ENCODE measurements around the gene PPFIA1. TPM values are rescaled to one million over a fixed set of nuclear protein-coding genes. Genes with fewer than 3 reads are reported as not detected.

Gene PPFIA1
- total and polyA plus RNA-seq, 9 donors, result 20.5 to 60.3 (median 37.8) TPM

DNA sequence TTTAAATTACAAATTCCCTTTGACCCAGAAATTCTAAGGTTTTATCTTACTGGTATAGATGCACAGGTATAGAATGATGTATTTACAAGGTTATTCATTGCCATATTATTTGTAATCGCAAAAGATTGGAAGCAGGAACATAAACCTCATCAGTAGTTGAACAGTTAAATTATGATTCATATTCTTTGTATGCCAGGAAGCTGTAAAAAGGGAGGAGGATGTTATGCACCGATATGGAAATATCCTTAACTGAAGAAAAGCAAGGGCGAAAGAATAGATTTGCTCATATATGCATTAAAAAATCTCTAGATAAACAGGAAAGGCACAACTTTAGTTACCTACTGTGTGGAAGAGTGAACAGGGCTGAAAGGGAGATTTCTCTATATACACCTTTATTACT, 36.7 kb downstream of the PPFIA1 start:
- no peak overlapping the region for H3K4me3 ChIP-seq
- H3K9me3 ChIP-seq, result no peaks in the 10 kb centered on the region
- H3K27me3 ChIP-seq, result no peaks in the 10 kb centered on the region
- no peak for DNase-seq
- WGBS, 3 donors, result 21 to 24% (median 23%) methylated on average over 3 of the region's 3 CpGs
- TF ChIP-seq, protein P1, sequence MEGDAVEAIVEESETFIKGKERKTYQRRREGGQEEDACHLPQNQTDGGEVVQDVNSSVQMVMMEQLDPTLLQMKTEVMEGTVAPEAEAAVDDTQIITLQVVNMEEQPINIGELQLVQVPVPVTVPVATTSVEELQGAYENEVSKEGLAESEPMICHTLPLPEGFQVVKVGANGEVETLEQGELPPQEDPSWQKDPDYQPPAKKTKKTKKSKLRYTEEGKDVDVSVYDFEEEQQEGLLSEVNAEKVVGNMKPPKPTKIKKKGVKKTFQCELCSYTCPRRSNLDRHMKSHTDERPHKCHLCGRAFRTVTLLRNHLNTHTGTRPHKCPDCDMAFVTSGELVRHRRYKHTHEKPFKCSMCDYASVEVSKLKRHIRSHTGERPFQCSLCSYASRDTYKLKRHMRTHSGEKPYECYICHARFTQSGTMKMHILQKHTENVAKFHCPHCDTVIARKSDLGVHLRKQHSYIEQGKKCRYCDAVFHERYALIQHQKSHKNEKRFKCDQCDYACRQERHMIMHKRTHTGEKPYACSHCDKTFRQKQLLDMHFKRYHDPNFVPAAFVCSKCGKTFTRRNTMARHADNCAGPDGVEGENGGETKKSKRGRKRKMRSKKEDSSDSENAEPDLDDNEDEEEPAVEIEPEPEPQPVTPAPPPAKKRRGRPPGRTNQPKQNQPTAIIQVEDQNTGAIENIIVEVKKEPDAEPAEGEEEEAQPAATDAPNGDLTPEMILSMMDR (IDR thresholded peaks at IDR 0.05), result no peak
- TF ChIP-seq POLR2A (IDR thresholded peaks at IDR 0.05) (no peak), EP300 (IDR thresholded peaks at IDR 0.05) (no peak)
- no peak overlapping the region for H3K27ac ChIP-seq
- intact Hi-C loops (cut with DNase I), result no loop called here
- H3K4me1 ChIP-seq (ENCODE audit: insufficient read depth), result peaks cover 10% of the 10 kb centered on the region
- H3K36me3 ChIP-seq, result no peaks in the 10 kb centered on the region

DNA sequence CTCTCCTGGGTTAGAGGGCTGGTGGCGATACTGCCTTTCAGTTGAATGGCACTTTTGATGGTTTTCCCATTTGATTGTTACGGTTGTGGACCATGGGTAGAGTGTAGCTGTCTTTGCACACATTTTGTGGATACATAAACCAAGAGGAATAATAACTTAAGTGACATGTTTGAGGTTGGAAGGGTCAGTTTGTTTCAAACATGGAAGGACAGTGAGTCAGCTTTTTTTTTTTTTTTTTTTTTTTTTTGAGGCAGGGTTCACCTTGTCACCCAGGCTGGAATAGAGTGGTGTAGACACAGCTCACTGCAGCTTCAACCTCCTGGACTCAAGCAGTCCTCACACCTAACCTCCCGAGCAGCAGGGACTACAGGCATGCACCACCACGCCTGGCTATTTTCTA, 41.1 kb downstream of the PPFIA1 start:
- intact Hi-C loops (cut with DNase I), result no loop called here
- no peaks in the 10 kb centered on the region for H3K27me3 ChIP-seq
- no peak overlapping the region for H3K27ac ChIP-seq
- TF ChIP-seq EP300 (IDR thresholded peaks at IDR 0.05) (no peak), POLR2A (IDR thresholded peaks at IDR 0.05) (no peak)
- TF ChIP-seq, protein P1 (IDR thresholded peaks at IDR 0.05), result no peak
- H3K36me3 ChIP-seq, result no peaks in the 10 kb centered on the region
- peaks cover 3% of the 10 kb centered on the region for H3K4me1 ChIP-seq (ENCODE audit: insufficient read depth)
- H3K9me3 ChIP-seq, result no peaks in the 10 kb centered on the region
- DNase-seq, result no peak
- WGBS, 3 donors, result 92 to 100% (median 97%) methylated on average over 4 of the region's 4 CpGs
- H3K4me3 ChIP-seq, result no peak overlapping the region

DNA sequence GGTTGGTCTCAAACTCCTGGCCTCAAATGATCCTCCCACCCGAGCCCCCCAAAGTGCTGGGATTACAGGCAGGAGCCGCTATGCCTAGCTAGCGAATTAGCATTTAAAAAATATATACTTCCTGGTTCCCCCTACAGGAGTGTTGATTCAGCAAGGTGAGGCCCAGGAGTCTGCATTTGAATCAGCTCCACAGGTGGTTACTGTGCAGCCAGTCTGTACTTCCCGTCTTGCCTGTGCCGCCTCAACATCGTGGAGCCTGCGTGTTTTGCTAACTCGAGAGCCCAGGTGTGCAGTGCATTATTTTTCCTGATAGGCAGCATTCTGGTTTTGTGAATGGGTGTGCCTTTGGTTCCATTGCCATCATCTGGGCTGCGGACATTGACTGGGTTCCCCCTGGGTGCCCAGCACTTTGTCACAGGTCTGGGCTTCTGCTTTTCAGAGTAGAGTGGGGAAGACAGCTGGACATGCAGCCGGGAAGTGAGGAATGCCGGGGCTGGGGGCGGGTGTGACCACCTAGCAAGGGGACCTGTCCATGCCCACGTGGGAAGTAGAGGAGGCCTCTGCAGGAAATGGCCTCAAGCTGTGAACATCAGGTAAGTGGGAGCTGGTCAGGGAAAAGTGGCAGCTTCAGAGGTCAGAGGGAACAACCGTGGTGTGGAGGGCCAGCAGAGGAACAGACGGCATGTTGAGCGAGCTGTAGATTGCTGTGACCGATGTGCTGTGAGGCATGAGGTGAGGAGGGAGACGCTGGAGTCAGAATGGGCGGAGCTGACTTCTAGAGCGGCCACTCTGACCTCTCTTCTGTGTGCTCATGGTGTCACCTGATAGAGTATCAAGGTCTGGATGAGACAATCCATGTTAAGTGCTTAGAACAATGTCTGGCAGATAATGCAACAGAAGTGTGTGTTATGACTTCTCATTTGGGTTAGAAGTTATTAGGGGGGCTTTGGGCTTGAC, 42.2 kb downstream of the PPFIA1 start:
- Histone ChIP-seq H3K36me3 (no peaks in the 10 kb centered on the region), H3K4me3 (no peak overlapping the region), H3K4me1 (ENCODE audit: insufficient read depth) (peaks cover 1% of the 10 kb centered on the region), H3K27ac (no peak overlapping the region), H3K27me3 (no peaks in the 10 kb centered on the region), H3K9me3 (no peaks in the 10 kb centered on the region)
- TF ChIP-seq EP300 (IDR thresholded peaks at IDR 0.05) (no peak), POLR2A (IDR thresholded peaks at IDR 0.05) (no peak)
- TF ChIP-seq, protein P1 (IDR thresholded peaks at IDR 0.05), result no peak
- WGBS, 3 donors, result 85 to 90% (median 88%) methylated on average over 20 of the region's 20 CpGs
- intact Hi-C loops (cut with DNase I), result no loop called here
- DNase-seq, result no peak

DNA sequence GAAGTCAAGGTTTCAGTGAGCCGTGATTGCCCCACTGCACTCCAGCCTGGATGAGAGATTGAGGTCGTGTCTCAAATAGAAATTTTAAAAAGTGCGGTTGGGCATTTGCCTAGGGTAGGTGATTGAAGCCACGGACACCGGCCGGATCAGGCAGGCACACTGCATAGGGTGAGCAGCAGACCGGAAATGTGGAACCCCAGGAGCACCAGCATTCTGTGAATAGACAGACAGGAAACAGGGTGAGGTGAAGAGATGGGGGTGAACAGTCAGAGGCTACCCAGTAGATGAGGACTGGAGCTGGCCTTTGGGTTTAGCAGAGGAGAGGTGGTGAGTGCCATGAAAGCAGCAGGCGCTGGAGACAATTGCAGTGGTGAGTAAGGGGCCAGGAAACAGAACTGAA, 43.5 kb downstream of the PPFIA1 start:
- Histone ChIP-seq H3K27me3 (no peaks in the 10 kb centered on the region), H3K4me3 (no peak overlapping the region), H3K36me3 (no peaks in the 10 kb centered on the region), H3K4me1 (ENCODE audit: insufficient read depth) (peaks cover 1% of the 10 kb centered on the region), H3K9me3 (no peaks in the 10 kb centered on the region), H3K27ac (no peak overlapping the region)
- TF ChIP-seq POLR2A (IDR thresholded peaks at IDR 0.05), result no peak
- TF ChIP-seq EP300 (IDR thresholded peaks at IDR 0.05), result no peak
- TF ChIP-seq, protein P1 (IDR thresholded peaks at IDR 0.05), result no peak
- no peak for DNase-seq
- intact Hi-C loops (cut with DNase I), result no loop called here
- WGBS, 3 donors, result 61 to 77% (median 71%) methylated on average over 8 of the region's 8 CpGs

All from ovary (tissue), 9 donors.